ENCODE results near the gene ADAD2.

DNA sequence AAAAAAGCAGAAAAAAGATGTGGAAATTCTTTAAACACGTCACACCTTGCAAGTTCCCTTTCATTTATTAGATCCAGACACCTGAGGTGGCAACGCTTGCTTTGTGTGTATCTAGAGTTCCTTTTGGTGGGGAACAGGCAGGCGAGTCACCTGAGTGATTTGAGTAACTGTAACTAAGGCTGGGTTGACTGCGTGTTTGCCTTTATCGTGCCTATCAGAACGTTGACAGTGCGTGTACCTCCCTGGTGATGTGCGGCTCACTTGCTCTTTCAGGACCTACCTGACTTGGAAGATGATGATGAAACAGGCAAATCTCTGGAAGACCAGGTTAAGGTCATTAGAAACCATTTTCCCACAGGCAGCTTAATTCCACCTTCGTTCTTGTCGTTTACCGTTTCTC is 16.6 kb upstream of the ADAD2 start:
- no peak for TF ChIP-seq CTCF (conservative IDR thresholded peaks at IDR 0.05)
- no peak for TF ChIP-seq ZFX (IDR thresholded peaks at IDR 0.05)

All from C4-2B (cell line).